ENCODE results near the gene CDT1. TPM values are rescaled to one million over a fixed set of nuclear protein-coding genes. Genes with fewer than 3 reads are reported as not detected.

CDT1 gene
- total RNA-seq, 1 experiment from 2014 or later = 16.6 TPM

GRCh38 chr16:88815901-88816589 is 12.5 kb downstream of the CDT1 start:
- Mint-ChIP-seq H3K4me3 (ENCODE audit: unreplicated experiment) (no peak overlapping the region), H3K27ac (ENCODE audit: low read depth, unreplicated experiment) (no peak overlapping the region), H3K9me3 (ENCODE audit: unreplicated experiment) (no peaks in the 10 kb centered on the region), H3K36me3 (ENCODE audit: insufficient read depth, unreplicated experiment) (peaks cover 19% of the 10 kb centered on the region), H3K27me3 (ENCODE audit: insufficient read depth, unreplicated experiment) (no peaks in the 10 kb centered on the region), H3K4me1 (ENCODE audit: insufficient read depth, unreplicated experiment) (peaks cover 5% of the 10 kb centered on the region)
- peak; percentile 43 for DNase-seq (ENCODE audit: unreplicated experiment)
- no TSS peak for BruUV-seq (replicated peaks)
- CTCF ChIA-PET = interaction anchor here (0.6 to 6.2 kb wide), 6 partner anchors 42 to 1208 kb away, joined by 3 to 47 read pairs (median 4); partner anchors contain the start of genes GALNS and TRAPPC2L
- POLR2A ChIA-PET = interaction anchor here (0.7 kb wide), 1 partner anchor 42 kb away, joined by 3 read pairs; no protein-coding TSS in a partner anchor
- TF ChIP-seq CTCF (IDR thresholded peaks at IDR 0.05; ENCODE audit: unreplicated experiment) = peak; percentile 91
- intact Hi-C loops (cut with micrococcal nuclease) = loop anchor here (1.0 kb wide), 1 partner anchor 351 kb away; no protein-coding TSS in a partner anchor

DNA sequence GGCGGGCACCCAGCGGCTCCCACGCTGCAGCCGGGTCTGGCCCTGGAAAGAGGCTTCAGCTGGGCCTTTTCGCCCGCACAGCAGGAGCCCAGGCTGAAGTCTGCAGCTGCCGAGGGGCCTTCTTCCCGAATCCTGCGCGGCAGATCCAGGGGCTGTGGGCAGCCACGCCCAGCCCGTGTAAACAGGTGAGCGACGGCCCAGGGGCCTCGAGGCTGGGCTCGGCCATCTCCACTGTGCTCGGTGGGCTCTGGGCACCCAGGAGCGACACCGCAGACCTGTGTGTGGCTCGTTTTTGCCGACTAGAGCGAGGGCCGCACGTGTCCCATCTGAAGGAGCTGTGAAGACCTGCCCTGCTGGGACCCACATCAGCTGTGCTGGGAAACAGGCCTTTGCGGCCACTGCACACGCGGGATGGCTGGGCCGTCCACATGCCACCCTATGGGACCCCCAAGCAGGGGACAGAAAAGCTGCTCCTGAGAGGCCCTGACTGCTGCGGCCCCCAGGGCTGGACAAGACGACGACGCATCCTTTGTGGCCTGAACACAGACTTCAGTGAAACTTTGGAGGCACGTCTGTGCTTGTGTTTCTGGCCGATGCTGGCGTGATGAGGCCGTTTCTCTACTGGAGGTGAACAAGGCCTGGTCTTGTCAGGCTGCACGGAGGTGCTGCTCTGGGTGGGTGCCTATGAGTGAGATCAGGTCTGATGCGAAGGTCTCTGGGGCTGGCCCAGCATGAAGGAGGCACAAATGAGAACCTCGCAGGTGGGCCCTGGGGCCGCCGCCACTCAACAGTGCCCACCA is 13.3 kb downstream of the CDT1 start:
- Mint-ChIP-seq H3K4me3 (ENCODE audit: unreplicated experiment) (no peak overlapping the region), H3K27me3 (ENCODE audit: insufficient read depth, unreplicated experiment) (no peaks in the 10 kb centered on the region), H3K9me3 (ENCODE audit: unreplicated experiment) (no peaks in the 10 kb centered on the region), H3K36me3 (ENCODE audit: insufficient read depth, unreplicated experiment) (peaks cover 12% of the 10 kb centered on the region), H3K4me1 (ENCODE audit: insufficient read depth, unreplicated experiment) (peaks cover 2% of the 10 kb centered on the region), H3K27ac (ENCODE audit: low read depth, unreplicated experiment) (no peak overlapping the region)
- CTCF ChIA-PET = interaction anchor here (0.6 to 6.2 kb wide), 4 partner anchors 35 to 350 kb away, joined by 3 to 47 read pairs (median 5); partner anchors contain the start of genes GALNS and TRAPPC2L
- no TSS peak for BruUV-seq (replicated peaks)
- intact Hi-C loops (cut with micrococcal nuclease) = loop anchor here (1.0 kb wide), 1 partner anchor 350 kb away; no protein-coding TSS in a partner anchor
- POLR2A ChIA-PET = interaction anchor here (0.7 to 1.5 kb wide), 2 partner anchors 9 to 41 kb away, joined by 4 to 5 read pairs; no protein-coding TSS in a partner anchor
- DNase-seq (ENCODE audit: unreplicated experiment) = no peak
- TF ChIP-seq CTCF (IDR thresholded peaks at IDR 0.05; ENCODE audit: unreplicated experiment) = no peak

GRCh38 chr16:88817785-88818574 is 14.4 kb downstream of the CDT1 start:
- H3K9me3 Mint-ChIP-seq (ENCODE audit: unreplicated experiment) = no peaks in the 10 kb centered on the region
- no peaks in the 10 kb centered on the region for H3K27me3 Mint-ChIP-seq (ENCODE audit: insufficient read depth, unreplicated experiment)
- no TSS peak for BruUV-seq (replicated peaks)
- intact Hi-C loops (cut with micrococcal nuclease) = no loop called here
- POLR2A ChIA-PET = interaction anchor here (1.5 kb wide), 1 partner anchor 8 kb away, joined by 5 read pairs; no protein-coding TSS in a partner anchor
- TF ChIP-seq CTCF (IDR thresholded peaks at IDR 0.05; ENCODE audit: unreplicated experiment) = no peak
- no peak overlapping the region for H3K27ac Mint-ChIP-seq (ENCODE audit: low read depth, unreplicated experiment)
- H3K4me1 Mint-ChIP-seq (ENCODE audit: insufficient read depth, unreplicated experiment) = no peaks in the 10 kb centered on the region
- CTCF ChIA-PET = interaction anchor here (1.3 kb wide), 1 partner anchor 10 kb away, joined by 3 read pairs; no protein-coding TSS in a partner anchor
- no peak for DNase-seq (ENCODE audit: unreplicated experiment)
- H3K4me3 Mint-ChIP-seq (ENCODE audit: unreplicated experiment) = no peak overlapping the region
- H3K36me3 Mint-ChIP-seq (ENCODE audit: insufficient read depth, unreplicated experiment) = peaks cover 9% of the 10 kb centered on the region

Measured in MCF 10A (cell line).